GM18505 (cell line): ENCODE measurements around the gene FRMD4A.
"Not testable (repeated sequence)": the region's sequence is repeated elsewhere in the genome, so short reads cannot be mapped to it uniquely, and the experiment has no call there.

ENCODE experiments used
- ATAC-seq: cut with Tn5 transposase; IDR thresholded peaks from one replicate; pipeline ENCODE4 v1.9.1; 2021; ENCODE audit not compliant: unreplicated experiment
- POLR2A ChIP-seq: IDR thresholded peaks from 4 replicates; pipeline ENCODE4 v1.6.1; 2011; ENCODE audit warnings: borderline replicate concordance; ENCODE audit not compliant: insufficient read depth, insufficient read length; ENCODE audit errors: extremely low read depth

FRMD4A gene

DNA sequence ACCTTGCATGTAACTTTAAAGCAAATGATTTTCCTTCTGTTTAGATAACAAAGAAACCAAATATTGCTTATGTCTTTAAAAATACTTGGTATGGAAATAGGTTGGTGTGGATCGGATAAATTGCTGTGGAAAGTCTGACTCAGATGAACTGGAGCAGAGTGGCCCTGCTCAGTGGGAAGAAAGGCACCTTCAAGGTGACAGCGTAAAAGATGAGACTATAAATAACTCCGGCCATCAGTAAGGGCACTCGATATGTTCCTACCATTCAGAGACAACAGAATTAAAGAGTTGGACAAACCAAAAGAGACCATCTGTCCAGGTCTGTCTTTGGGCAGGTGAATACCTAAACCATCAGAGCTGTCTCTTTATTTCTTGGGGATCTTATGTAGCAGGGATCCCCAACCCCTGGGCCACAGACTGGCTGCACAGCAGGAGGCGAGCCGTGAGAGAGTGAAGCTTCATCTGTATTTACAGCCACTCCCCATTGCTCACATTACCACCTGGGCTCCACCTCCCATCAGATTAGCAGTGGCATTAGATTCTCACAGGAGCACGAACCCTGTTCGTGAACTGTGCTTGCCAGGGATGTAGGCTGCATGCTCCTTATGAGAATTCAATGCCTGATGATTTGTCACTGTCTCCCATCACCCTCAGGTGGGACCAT, 386.9 kb downstream of the FRMD4A start:
- no peak for TF ChIP-seq POLR2A
- no peak for ATAC-seq

DNA sequence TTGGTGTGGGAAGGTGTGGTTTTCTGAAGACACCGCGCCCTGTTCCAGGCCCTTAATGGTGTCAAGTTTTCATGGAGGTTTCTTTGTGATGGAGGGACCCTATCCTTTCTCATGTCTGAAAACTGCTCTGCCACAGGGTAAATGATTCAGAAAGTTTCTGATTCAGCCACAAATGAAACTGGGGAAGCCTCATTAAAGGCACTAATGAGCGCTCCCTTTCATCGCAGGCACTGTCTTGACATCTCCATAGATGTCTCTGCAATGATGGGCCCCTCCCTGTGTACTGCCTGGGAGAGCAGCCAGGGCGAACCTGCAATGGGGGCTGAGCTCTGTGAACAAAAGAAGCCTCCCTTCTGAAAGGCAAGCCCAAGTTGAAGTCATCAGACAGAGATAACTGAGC, 388.7 kb downstream of the FRMD4A start:
- no peak for ATAC-seq
- TF ChIP-seq POLR2A = no peak

DNA sequence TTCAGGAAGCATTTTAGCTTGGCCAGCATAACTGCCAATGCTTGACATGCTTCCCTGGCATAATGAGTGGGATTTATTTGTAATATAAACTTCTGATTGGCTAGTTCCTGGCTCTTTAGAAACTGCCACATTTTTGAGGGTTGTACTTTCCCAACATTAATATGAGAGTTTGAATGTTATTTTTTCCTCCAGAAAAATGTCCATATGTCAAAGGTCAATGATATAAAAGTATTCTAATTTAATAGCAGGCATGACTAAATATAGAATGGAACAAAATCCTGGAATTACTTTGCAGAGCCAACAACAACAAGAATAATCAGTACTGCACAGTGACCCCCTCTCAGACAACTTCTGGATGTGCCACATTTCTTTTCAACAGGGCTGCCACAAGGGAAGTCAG, 391.3 kb downstream of the FRMD4A start:
- TF ChIP-seq POLR2A = no peak
- no peak for ATAC-seq

DNA sequence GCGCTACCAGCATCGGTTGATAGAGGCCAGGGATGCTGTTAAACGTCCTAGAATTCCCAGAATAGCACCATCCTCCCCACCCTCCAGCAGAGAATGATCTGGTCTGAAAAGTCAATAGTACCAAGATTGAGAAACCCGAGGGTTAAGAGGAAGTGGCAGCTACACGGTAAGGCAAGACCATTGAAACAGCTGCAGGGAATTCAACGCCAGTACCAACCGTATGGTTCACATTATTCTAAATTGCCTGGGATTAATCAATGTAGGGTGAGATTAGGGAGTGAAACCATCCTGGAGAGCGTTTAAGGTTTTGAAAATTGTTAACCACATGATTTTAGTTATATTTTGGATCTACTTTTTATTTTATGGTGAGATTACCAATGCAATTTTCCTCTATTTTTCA, 391.8 kb downstream of the FRMD4A start:
- no peak for TF ChIP-seq POLR2A
- ATAC-seq = no peak

DNA sequence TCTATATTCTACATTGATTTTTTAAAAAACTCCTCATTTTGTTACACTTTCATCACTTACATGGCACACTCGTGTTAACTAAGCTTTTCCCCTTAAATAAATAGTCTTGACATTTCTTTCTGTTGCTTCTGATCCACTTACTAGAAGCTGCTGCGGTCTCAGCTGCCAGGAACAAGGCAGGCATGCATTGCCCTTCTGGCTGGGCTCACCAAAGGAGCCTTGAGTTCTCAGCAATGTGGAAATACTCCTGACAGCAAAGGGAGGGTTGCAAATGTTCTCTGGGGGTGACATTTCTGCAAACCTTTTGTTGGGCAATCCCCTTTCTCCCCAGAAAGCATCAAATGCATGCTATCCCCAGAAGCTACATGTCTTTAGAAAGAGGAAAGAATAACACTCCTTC, 393.9 kb downstream of the FRMD4A start:
- TF ChIP-seq POLR2A = no peak
- ATAC-seq = no peak

DNA sequence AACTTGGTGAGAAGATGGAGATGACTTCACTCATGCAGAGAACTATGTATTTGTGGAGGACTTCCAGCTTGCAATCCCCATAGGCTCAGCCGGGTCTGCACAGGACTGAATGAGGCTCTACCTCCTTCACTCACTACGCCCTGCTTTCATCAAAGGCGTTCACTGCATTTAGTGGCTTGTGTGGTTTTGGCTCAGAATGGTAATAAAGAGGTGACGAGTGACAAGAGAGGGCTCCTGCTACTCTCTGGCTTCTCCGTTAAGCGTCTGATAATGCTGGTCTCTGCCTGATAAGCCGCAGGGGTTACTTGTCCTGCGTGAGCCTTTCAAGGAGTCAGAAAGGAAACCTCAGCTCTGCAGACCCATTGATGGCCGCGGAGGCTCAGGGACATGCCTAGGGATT, 400.6 kb downstream of the FRMD4A start:
- ATAC-seq = no peak

DNA sequence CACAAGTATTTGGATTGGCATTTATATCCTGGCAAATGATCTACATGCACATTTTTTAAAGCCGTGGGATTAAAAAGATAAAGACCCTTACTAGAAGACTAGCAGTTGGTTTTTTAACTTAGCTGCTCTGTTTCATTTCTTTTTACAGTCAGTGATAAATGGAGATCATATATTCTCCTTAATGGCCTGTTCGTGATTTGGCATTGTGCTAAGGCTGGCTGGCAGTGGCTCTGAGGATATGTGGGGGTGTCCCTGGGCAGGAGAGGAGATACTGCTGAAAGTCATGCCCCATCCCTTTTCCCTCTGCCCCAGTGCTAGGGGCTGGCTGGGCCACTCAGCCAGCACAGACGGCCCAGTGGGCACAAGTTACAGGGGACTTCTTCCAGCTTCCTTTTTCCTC, 402.3 kb downstream of the FRMD4A start:
- TF ChIP-seq POLR2A = no peak
- ATAC-seq = no peak

More for the DNA sequence above, 400.6 kb downstream of the FRMD4A start:
- no peak for TF ChIP-seq POLR2A

DNA sequence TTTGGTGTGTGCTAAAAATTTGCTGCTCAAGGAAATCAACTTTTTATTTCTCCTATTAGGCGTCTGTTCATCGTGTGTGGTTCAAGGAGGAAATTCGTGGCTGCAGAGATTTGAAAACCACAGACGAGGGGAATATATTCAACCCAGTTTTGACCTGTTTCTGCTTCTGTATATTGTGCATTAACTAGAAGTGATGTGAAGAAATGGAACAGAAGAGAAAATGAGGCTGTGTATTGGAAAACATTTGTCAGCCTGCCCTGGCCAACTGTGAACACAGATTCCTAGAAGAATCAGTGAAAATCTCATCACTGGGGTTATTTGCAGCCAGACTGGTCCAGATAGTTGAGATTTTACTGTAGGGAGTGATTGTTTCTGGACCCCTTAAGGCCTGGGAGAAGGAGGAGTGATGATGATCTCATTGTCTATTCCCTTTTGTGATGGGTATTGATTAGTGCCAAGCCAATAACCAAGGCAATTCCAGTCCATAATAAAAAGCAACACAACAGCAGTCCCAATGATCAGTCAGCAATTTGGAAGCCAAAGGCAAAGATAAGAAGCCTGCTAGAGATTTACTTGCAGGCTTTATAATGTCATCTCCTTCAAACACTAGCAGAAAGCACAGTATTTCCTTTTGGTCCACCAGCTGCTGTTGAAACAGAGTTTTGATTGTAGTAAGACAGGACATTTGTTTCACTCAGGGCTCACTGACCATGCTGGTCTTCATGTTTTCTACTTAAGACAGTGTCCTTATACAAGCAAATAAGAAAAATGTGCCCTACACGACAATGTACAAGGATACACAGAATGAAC, 404.5 kb downstream of the FRMD4A start:
- no peak for ATAC-seq
- no peak for TF ChIP-seq POLR2A

DNA sequence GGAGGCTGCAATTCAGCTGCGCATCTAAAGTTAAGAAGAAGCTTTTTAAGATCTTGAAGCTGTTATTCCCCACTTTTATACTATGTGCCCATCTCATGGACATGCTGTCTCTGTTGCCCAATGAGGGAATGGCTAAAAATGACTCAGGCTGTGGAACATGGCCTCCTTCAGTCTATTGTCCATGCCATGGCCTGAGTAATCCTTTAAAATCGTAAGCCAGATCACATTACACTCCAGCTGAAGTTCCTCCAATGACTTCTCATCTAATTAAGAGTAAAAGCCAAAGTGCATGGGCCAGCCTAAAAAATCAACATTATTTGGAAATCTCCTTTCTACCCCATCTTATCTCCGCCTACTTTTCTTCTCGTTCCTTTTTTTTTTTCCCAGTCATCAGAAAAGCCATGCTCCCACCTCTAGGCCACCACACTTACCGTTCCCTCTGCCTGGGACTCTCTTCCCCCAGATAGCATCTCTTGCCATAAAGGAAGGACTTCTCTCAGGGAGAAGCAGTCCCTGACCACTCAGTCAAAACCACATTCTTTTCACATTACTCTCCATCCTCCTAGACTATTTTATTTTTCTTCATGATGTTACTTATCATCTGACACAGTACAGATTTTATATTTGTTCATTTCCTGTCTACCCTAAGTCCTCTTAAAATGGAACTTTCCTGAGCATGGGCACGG, 406.5 kb downstream of the FRMD4A start:
- ATAC-seq = no peak

DNA sequence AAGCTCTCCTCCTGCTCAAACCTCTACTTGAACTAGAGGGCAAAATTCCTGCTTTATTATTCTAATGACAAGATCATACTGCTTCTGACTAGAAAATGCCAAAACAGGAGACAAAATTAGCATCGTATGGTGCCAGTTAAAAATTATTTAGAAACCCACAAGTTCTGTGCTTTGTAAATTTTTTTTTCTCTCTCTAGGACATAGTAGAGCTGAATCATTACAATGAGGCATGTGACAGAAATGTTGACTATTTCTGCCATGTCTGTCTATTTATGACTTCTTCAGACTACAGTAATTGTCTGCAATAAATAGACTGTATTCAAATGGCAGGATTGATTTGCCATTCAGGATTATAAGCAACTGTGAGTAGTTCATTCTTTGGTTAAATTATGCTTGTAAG, 408.1 kb downstream of the FRMD4A start:
- no peak for TF ChIP-seq POLR2A
- ATAC-seq = no peak

More for the DNA sequence above, 406.5 kb downstream of the FRMD4A start:
- TF ChIP-seq POLR2A = no peak

DNA sequence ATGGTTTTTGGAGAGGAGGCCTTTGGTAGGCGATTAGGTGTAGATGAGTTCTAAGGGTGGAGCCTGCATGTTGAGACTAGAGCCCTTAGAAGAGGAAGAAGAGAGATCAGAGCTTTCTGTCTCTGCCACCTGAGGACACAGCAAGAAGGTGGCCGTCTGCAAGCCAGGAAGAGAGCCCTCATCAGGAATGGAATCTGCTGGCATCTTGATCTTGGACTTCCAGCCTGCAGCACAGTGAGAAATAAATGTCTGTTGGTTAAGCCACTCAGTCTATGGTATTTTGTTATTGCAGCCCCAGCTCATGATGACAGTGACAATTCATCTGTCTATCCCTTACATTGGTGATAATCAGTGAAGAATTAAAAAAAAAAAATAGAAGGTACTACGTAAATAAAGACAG, 408.8 kb downstream of the FRMD4A start:
- no peak for TF ChIP-seq POLR2A
- no peak for ATAC-seq

DNA sequence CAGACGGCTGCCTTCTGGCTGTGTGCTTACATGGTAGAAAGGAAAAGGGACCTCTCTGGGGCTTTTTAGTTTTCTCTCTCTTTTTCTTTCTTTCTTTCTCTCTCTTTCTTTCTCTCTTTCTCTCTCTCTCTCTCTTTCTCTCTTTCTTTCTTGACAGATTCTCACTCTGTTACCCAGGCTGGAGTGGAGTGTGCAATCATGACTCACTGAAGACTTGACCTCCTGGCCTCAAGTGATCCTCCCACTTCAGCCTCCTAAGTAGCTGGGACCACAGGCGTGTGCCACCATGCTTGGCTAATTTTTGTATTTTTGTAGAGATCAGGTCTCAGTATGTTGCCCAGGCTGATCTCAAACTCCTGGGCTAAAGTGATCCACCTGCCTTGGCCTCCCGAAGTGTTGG, 409.6 kb downstream of the FRMD4A start:
- not testable (repeated sequence) for ATAC-seq

DNA sequence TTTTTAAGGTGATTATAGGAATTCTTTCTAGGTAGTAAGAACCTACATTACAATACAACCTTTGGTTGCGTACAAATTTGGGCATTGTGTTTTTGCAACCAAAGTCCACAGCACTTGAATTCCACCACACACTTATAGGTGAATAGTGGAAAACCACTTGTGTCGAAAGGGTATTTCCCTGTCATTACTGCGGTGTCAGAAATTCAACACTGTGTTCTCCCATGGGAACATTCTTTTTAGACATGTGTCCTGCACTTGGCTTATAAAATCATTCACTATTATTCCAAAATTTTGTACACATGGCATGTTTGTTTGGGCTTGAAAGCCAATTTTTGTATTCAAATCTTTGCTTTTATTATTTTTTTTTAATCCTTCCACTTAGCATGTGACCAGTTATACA, 410.3 kb downstream of the FRMD4A start:
- no peak for ATAC-seq
- no peak for TF ChIP-seq POLR2A

DNA sequence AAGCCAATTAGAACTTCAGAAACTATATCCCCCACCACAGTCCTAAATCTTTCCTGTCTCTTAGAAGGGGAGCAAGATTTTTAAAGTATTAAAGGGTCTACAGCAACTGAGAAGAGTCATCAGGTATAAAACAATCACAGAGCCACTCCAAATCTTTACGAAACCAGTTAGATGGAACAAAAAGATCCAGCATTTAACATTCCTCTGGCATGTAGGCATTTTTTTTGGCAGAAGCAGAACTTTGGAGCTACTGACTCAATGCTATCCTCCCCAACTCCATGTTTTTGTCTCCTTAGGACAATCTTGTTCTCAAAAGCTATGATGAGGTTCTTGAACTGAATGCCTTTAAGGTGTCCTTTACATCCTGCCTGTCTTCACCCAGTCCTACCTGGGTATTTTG, 410.7 kb downstream of the FRMD4A start:
- no peak for TF ChIP-seq POLR2A
- no peak for ATAC-seq

DNA sequence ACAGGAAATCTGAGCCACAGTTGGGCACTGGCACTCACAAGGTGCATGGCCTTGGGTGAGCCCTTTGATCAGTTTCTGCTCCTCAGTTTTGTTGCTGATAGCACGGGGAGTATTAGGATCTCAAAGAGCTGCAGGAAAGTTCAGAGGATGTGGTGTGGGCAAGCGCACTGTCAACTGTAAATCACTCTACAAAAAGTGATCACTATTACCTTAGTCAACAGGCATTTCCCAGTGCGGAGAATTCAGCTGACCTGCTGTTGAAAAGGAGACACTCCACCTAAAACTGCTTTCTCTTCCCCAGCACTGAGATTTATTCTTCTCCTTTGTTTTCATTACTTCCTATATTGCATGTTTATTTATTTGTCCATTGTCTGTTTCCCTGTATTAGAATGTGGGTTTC, 412.9 kb downstream of the FRMD4A start:
- ATAC-seq = no peak
- no peak for TF ChIP-seq POLR2A
